NT2/D1 (cell line): Measurements from ENCODE around the gene ARMC9.

Experiments
- YY1 ChIP-seq: IDR thresholded peaks from 2 replicates; pipeline ENCODE4 v1.6.1; 2011; ENCODE audit not compliant: insufficient read length, insufficient read depth
- ZNF274 ChIP-seq: IDR thresholded peaks from 2 replicates; pipeline ENCODE4 v1.6.1; 2011; ENCODE audit warnings: mild to moderate bottlenecking, low read depth, low read length

DNA sequence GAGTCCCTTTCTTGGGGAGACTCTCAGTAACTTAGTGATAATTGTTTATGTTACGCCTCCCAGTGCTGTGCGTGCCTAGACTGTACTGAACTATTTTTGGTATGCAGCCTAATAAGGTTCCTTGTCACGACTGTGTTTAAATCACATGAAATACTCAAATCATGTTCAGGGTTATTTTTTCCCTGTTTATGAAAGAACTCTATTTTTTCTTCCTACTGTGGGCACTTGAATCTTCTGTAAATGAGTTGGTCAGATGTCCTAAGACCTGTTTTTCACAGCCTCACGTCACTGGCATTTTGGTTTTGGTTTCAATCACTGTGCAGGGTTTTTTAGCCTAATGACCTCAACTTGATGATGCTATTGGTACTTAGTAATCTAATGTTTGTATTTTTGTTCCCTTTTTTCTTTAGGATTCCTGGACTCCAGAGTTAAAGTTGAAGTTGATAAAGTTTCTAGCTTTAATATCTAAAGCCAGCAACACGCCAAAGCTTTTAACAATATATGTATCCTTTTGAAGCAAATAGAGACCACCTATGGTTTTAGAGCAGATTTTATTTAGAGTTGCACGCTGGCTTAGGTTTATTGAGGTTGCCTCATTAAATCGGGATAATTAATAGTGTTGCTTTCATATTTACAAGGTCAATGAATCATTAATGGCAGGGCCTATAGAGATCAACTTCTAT, 24.0 kb downstream of the ARMC9 start:
- TF ChIP-seq ZNF274 (no peak), YY1 (no peak)
